ENCODE results near the gene MTA1. TPM values are rescaled to one million over a fixed set of nuclear protein-coding genes. Genes with fewer than 3 reads are reported as not detected.

MTA1 gene
- total and polyA plus RNA-seq, 2 of the 8 experiments (the other 6 are each of a cell fraction or from before 2014, with no cell fraction given) = 73.9 to 221 TPM

DNA sequence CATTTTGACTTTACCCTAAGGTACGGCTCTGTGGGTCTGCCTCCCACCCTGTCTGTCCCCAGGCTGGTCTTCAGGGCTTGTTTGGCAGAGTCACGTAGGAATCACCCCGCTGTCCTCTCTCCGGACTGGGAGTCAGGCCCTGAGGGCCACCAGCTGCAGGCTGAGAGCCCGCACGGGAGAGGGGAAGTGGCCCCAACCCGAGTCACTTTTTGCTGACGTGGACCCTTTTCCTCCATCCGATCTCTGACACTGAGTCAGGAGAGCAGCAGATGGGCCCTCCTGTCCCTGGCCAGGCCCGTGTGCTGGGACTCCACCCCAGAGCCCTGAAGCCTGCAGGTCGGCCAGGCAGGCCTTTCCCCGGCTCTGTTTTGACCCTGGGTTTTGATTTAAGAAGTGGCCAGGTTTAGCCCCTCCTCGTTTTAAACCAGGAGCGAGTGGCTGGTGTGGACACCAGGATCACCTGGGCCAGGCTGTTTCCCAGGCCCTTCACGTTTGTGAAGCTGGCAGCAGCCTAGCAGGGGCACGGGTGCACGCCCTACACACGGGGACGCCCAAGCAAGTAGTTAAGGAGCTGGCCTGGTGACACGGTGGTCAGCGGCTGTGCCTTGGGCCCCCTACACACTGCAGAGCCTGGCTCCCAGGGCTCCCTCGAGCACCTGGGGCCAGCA lies 33.8 kb upstream of the MTA1 start (continued):
- no peak for TF ChIP-seq CHD7 (IDR thresholded peaks at IDR 0.05; ENCODE audit: insufficient replicate concordance, low read length)
- no peak for TF ChIP-seq CTCF (IDR thresholded peaks at IDR 0.05; ENCODE audit: control extremely low read depth in 1 of 3, insufficient read depth in 1 of 3, low read depth in 1 of 3, low read length in 3 of 3)
- TF ChIP-seq RNF2 (IDR thresholded peaks at IDR 0.05; ENCODE audit: borderline replicate concordance, low read depth, low read length, missing control alignments, poor library complexity, severe bottlenecking) = no peak
- no peak for TF ChIP-seq RBBP5 (IDR thresholded peaks at IDR 0.05; ENCODE audit: borderline replicate concordance, low read depth, low read length)
- no peak for TF ChIP-seq SRF (IDR thresholded peaks at IDR 0.05; ENCODE audit: low read depth, low read length)
- no peak for TF ChIP-seq SUZ12 (IDR thresholded peaks at IDR 0.05; ENCODE audit: low read length)
- TF ChIP-seq TCF12 (IDR thresholded peaks at IDR 0.05; ENCODE audit: low read depth, low read length) = no peak

Data from H1 (cell line).